ENCODE results near the gene COL25A1.

DNA sequence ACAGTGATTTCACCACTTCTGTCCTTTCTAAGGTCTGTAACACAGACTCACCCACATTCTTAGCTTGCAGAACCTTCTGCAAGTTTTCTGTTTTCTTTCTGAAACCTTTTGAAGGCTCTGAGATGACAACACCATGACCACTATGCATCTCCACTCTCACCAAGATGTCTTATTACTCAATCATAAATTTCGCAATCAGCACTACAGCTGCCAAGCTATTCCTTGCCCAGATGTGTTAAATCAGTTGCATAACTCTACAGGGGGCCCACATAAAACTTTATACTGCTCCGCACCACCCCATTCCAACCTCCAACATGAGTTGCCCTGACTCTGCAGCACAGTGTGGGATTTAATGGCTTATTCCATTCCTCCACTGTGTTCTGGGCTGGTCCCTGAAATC, 229.9 kb downstream of the COL25A1 start:
- TF ChIP-seq, protein P1, sequence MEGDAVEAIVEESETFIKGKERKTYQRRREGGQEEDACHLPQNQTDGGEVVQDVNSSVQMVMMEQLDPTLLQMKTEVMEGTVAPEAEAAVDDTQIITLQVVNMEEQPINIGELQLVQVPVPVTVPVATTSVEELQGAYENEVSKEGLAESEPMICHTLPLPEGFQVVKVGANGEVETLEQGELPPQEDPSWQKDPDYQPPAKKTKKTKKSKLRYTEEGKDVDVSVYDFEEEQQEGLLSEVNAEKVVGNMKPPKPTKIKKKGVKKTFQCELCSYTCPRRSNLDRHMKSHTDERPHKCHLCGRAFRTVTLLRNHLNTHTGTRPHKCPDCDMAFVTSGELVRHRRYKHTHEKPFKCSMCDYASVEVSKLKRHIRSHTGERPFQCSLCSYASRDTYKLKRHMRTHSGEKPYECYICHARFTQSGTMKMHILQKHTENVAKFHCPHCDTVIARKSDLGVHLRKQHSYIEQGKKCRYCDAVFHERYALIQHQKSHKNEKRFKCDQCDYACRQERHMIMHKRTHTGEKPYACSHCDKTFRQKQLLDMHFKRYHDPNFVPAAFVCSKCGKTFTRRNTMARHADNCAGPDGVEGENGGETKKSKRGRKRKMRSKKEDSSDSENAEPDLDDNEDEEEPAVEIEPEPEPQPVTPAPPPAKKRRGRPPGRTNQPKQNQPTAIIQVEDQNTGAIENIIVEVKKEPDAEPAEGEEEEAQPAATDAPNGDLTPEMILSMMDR (IDR thresholded peaks at IDR 0.05): no peak
- TF ChIP-seq POLR2A (IDR thresholded peaks at IDR 0.05): no peak
